ENCODE data around the gene C17orf107. TPM values are rescaled to one million over a fixed set of nuclear protein-coding genes. Genes with fewer than 3 reads are reported as not detected.

Gene C17orf107
- total and polyA plus RNA-seq, 2 of the 13 experiments (the other 11 are each of a cell fraction or from before 2014, with no cell fraction given) = 0.20 to 0.59 TPM

DNA sequence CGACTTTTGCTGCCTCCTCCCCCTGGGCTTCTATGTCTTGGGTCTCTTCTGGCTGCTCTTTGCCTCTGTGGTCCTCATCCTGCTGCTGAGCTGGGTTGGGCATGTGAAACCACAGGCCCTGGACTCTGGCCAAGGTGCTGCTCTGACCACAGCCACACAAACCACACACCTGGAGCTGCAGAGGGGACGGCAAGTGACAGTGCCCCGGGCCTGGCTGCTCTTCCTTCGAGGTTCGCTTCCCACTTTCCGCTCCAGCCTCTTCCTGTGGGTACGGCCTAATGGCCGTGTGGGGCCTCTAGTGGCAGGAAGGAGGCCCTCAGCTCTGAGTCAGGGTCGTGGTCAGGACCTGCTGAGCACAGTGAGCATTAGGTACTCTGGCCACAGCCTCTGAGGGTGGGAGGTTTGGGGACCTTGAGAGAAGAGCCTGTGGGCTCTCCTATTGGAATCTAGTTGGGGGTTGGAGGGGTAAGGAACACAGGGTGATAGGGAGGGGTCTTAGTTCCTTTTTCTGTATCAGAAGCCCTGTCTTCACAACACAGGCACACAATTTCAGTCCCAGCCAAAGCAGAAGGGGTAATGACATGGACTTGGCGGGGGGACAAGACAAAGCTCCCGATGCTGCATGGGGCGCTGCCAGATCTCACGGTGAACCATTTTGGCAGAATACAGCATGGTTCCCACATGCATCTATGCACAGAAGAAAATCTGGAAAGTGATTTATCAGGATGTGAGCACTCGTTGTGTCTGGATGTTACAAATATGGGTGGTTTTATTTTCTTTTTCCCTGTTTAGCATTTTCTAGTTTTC, 35.0 kb downstream of the C17orf107 start (continued):
- TF ChIP-seq ZNF432 (CRISPR knock-in tag; IDR thresholded peaks at IDR 0.05; ENCODE audit: borderline replicate concordance) (no peak), JARID2 (CRISPR knock-in tag; IDR thresholded peaks at IDR 0.05; ENCODE audit: insufficient replicate concordance) (no peak), ZNF607 (CRISPR knock-in tag; IDR thresholded peaks at IDR 0.05; ENCODE audit: borderline replicate concordance) (no peak), MATR3 (CRISPR knock-in tag; IDR thresholded peaks at IDR 0.05) (no peak), REPIN1 (CRISPR knock-in tag; IDR thresholded peaks at IDR 0.05; ENCODE audit: borderline replicate concordance, low read depth) (peak; percentile 49; the same call in 1 of the 2 replicates), ZNF44 (CRISPR knock-in tag; IDR thresholded peaks at IDR 0.05) (no peak), ZNF431 (CRISPR knock-in tag; IDR thresholded peaks at IDR 0.05; ENCODE audit: borderline replicate concordance, low read depth) (no peak), ZNF567 (CRISPR knock-in tag; IDR thresholded peaks at IDR 0.05; ENCODE audit: borderline replicate concordance) (no peak), PITX1 (CRISPR knock-in tag; IDR thresholded peaks at IDR 0.05) (no peak; the same call in 1 of the 2 replicates), EED (CRISPR knock-in tag; IDR thresholded peaks at IDR 0.05) (no peak), RORA (CRISPR knock-in tag; IDR thresholded peaks at IDR 0.05) (no peak), MIXL1 (CRISPR knock-in tag; IDR thresholded peaks at IDR 0.05) (peak; percentile 51; the same call in 1 of the 2 replicates), ZKSCAN8 (CRISPR knock-in tag; IDR thresholded peaks at IDR 0.05; ENCODE audit: borderline replicate concordance) (no peak), JUND (CRISPR knock-in tag; IDR thresholded peaks at IDR 0.05) (no peak), HDAC1 (CRISPR knock-in tag; IDR thresholded peaks at IDR 0.05) (no peak), MEIS2 (CRISPR knock-in tag; IDR thresholded peaks at IDR 0.05) (no peak), SIX4 (CRISPR knock-in tag; IDR thresholded peaks at IDR 0.05) (no peak), SP5 (CRISPR knock-in tag; IDR thresholded peaks at IDR 0.05; ENCODE audit: borderline replicate concordance, low read depth) (no peak), ZFP62 (CRISPR knock-in tag; IDR thresholded peaks at IDR 0.05) (no peak)
- TF ChIP-seq, protein P1, sequence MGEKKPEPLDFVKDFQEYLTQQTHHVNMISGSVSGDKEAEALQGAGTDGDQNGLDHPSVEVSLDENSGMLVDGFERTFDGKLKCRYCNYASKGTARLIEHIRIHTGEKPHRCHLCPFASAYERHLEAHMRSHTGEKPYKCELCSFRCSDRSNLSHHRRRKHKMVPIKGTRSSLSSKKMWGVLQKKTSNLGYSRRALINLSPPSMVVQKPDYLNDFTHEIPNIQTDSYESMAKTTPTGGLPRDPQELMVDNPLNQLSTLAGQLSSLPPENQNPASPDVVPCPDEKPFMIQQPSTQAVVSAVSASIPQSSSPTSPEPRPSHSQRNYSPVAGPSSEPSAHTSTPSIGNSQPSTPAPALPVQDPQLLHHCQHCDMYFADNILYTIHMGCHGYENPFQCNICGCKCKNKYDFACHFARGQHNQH (CRISPR knock-in tag; IDR thresholded peaks at IDR 0.05) = no peak; the same call in 1 of the 2 replicates
- TF ChIP-seq, protein P2, sequence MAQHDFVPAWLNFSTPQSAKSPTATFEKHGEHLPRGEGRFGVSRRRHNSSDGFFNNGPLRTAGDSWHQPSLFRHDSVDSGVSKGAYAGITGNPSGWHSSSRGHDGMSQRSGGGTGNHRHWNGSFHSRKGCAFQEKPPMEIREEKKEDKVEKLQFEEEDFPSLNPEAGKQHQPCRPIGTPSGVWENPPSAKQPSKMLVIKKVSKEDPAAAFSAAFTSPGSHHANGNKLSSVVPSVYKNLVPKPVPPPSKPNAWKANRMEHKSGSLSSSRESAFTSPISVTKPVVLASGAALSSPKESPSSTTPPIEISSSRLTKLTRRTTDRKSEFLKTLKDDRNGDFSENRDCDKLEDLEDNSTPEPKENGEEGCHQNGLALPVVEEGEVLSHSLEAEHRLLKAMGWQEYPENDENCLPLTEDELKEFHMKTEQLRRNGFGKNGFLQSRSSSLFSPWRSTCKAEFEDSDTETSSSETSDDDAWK (CRISPR knock-in tag; IDR thresholded peaks at IDR 0.05) = no peak
- TF ChIP-seq, protein P3, sequence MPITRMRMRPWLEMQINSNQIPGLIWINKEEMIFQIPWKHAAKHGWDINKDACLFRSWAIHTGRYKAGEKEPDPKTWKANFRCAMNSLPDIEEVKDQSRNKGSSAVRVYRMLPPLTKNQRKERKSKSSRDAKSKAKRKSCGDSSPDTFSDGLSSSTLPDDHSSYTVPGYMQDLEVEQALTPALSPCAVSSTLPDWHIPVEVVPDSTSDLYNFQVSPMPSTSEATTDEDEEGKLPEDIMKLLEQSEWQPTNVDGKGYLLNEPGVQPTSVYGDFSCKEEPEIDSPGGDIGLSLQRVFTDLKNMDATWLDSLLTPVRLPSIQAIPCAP (CRISPR knock-in tag; IDR thresholded peaks at IDR 0.05; ENCODE audit: low read depth) = no peak
- TF ChIP-seq, protein P4, sequence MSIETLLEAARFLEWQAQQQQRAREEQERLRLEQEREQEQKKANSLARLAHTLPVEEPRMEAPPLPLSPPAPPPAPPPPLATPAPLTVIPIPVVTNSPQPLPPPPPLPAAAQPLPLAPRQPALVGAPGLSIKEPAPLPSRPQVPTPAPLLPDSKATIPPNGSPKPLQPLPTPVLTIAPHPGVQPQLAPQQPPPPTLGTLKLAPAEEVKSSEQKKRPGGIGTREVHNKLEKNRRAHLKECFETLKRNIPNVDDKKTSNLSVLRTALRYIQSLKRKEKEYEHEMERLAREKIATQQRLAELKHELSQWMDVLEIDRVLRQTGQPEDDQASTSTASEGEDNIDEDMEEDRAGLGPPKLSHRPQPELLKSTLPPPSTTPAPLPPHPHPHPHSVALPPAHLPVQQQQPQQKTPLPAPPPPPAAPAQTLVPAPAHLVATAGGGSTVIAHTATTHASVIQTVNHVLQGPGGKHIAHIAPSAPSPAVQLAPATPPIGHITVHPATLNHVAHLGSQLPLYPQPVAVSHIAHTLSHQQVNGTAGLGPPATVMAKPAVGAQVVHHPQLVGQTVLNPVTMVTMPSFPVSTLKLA (IDR thresholded peaks at IDR 0.05) = no peak
- TF ChIP-seq, protein P5, sequence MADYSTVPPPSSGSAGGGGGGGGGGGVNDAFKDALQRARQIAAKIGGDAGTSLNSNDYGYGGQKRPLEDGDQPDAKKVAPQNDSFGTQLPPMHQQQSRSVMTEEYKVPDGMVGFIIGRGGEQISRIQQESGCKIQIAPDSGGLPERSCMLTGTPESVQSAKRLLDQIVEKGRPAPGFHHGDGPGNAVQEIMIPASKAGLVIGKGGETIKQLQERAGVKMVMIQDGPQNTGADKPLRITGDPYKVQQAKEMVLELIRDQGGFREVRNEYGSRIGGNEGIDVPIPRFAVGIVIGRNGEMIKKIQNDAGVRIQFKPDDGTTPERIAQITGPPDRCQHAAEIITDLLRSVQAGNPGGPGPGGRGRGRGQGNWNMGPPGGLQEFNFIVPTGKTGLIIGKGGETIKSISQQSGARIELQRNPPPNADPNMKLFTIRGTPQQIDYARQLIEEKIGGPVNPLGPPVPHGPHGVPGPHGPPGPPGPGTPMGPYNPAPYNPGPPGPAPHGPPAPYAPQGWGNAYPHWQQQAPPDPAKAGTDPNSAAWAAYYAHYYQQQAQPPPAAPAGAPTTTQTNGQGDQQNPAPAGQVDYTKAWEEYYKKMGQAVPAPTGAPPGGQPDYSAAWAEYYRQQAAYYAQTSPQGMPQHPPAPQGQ (CRISPR knock-in tag; IDR thresholded peaks at IDR 0.05; ENCODE audit: borderline replicate concordance) = no peak

Data from HepG2 (cell line).